Heart right ventricle (tissue), 16 donors: ENCODE data around the gene GSTO1. TPM values are rescaled to one million over a fixed set of nuclear protein-coding genes. Genes with fewer than 3 reads are reported as not detected.

Experiments
- ATAC-seq, 8 donors: fragments of 200-7000 bp; cut with Tn5 transposase; one replicate each; pipeline ENCODE4 v1.9.1; 2020; ENCODE audit warnings: mild to moderate bottlenecking in 8 of 8, moderate library complexity in 8 of 8, moderate number of reproducible peaks in 1 of 8
- DNase-seq, 2 donors: peaks; one replicate each; pipeline ENCODE4 v3.0.0-alpha.2; 2020
- H3K27ac ChIP-seq, 10 donors: fragments of 200-600 bp; sonication (generic) in 2 of 10; one replicate each; pipeline versions ENCODE4 v1.5.0 to v1.8.0; 2020 to 2022; ENCODE audit warnings: mild to moderate bottlenecking in 3 of 10
- H3K27me3 ChIP-seq, 7 donors: fragments of 200-600 bp; one replicate each; pipeline ENCODE4 v1.8.0; 2021 to 2022; ENCODE audit warnings: mild to moderate bottlenecking in 2 of 7
- H3K36me3 ChIP-seq, 9 donors: fragments of 200-600 bp; sonication (generic) in 1 of 9; one replicate each; pipeline versions ENCODE4 v1.5.0 to v1.8.0; 2020 to 2022; ENCODE audit warnings: mild to moderate bottlenecking in 2 of 9
- H3K4me1 ChIP-seq, 9 donors: fragments of 200-600 bp; sonication (generic) in 1 of 9; one replicate each; pipeline versions ENCODE4 v1.5.0 to v1.8.0; 2020 to 2022; ENCODE audit warnings: mild to moderate bottlenecking in 4 of 9
- H3K4me3 ChIP-seq, 10 donors: fragments of 200-600 bp; sonication (generic) in 2 of 10; one replicate each; pipeline versions ENCODE4 v1.5.0 to v1.8.0; 2020 to 2022; ENCODE audit warnings: mild to moderate bottlenecking in 7 of 10, moderate library complexity in 2 of 10
- H3K9me3 ChIP-seq, 11 donors: fragments of 200-600 bp in 10 of 11; sonication (generic) in 2 of 11; one replicate each; pipeline versions ENCODE4 v1.5.0 to v1.8.0; 2013 to 2022; ENCODE audit warnings: mild to moderate bottlenecking in 2 of 11, control low read depth in 1 of 11, moderate library complexity in 1 of 11
- CTCF ChIP-seq, 9 donors: fragments of 200-600 bp; sonication (generic) in 2 of 9; IDR thresholded peaks; one replicate each; pipeline versions ENCODE4 v1.5.0 to v1.8.0; 2021 to 2022; ENCODE audit warnings: antibody characterized with exemption in 9 of 9, mild to moderate bottlenecking in 5 of 9, moderate library complexity in 1 of 9
- WGBS, 2 donors: extraction: QIAGEN DNeasy Blood & Tissue Kit; methylation state at CpG; one replicate each; pipeline ENCODE4 v1.1.7; 2013; ENCODE audit warnings: inconsistent platforms in 1 of 2; 5-methylcytosine and 5-hydroxymethylcytosine counted together
- intact Hi-C, 10 donors: fragments of 100-400 bp; cut with DNase I; formaldehyde crosslinking; loops; one replicate each; pipeline versions ENCODE4 v1.11.1 to v1.14.2; 2022
- polyA plus RNA-seq, 2 donors: library from polyadenylated mRNA; stranded (reverse); fragments of 200-250 nt; gene quantifications; one replicate each; pipeline ENCODE4 v1.2.3, GENCODE V29; 2013
- total RNA-seq, 10 donors: library from RNA; stranded (reverse); fragmentation: NEBNext Ultra II Directional in 3 of 10; extraction: Animal tissue kit (Norgen Biotek cat#: 25700) in 3 of 10; gene quantifications; one replicate each; pipeline versions ENCODE4 v1.2.1 to v1.2.4, GENCODE V29; 2021 to 2023
- donor health status: Arrhythmogenic right ventricular cardiomyopathy.
- donor health status: ischemic (EF 13 %, LVEDD 7.1; RV severe dilation, severe dysfunction).
- donor health status: healthy with polysubstance abuse.
- donor health status: DM: no; HTN: yes; CAD: no.
- donor health status: DM: no; HTN: no; CAD: no.
- donor health status: ischemic (EF 25% LVEDD 6.9; RV normal size, moderate dysfunction).
- donor health status: ischemic (EF 25% LVEDD 5.7; RV mildly dilated, moderate dysfunction).
- donor health status: healthy.
- donor health status: DM: yes; HTN: yes; CAD: no.
- donor health status: Ischemic cardiomyopathy.
- donor health status: ischemic (EF 35%, LVEDD 5.7; RV mildly dilated, moderate dysfunction).
- donor health status: nonischemic (EF 11% LVEDD 7.7; RV severe dilation, severe dysfunction).
- donor health status: DM: yes; HTN: yes; CAD: no.
- donor health status: PGD.
- donor health status: ischemic (EF 29% LVEDD 5.4; RV normal size, mild dysfunction).
- donor health status: nonischemic (EF 23%, LVEDD 6.1; RV moderate dilation, normal function).

The GSTO1 gene
- total and polyA plus RNA-seq, 12 donors = 161 to 570 (median 226) TPM

- ATAC-seq = peak; percentile 49 to 82 (median 66)
- intact Hi-C loops = loop anchor here in 1 of 10 donors (5.0 kb wide), 1 partner anchor 388 kb away; no protein-coding TSS in a partner anchor
- no peaks in the 10 kb centered on the region for H3K36me3 ChIP-seq
- H3K27me3 ChIP-seq = peaks cover 0 to 25% (median 8%) of the 10 kb centered on the region in 7 donors
- no peak overlapping the region for H3K27ac ChIP-seq
- H3K4me1 ChIP-seq = peaks cover 0 to 8% (median 4%) of the 10 kb centered on the region in 9 donors
- 18 to 27% methylated on average over 42 of the region's 42 CpGs for WGBS, 2 donors
- DNase-seq = peak in 1 of 2 donors; percentile 27
- peak overlapping the region in 2 of 10 donors; percentile 12 to 14 for H3K4me3 ChIP-seq
- H3K9me3 ChIP-seq = no peaks in the 10 kb centered on the region
- peak; percentile 53 to 92 (median 75) for TF ChIP-seq CTCF (IDR thresholded peaks at IDR 0.05)
Measured at GRCh38 chr10:104274762-104275721, 20.4 kb downstream of the GSTO1 start.

- Histone ChIP-seq H3K27me3 (peaks cover 0 to 25% (median 8%) of the 10 kb centered on the region in 7 donors), H3K4me3 (no peak overlapping the region), H3K9me3 (no peaks in the 10 kb centered on the region), H3K4me1 (peaks cover 0 to 8% (median 4%) of the 10 kb centered on the region in 9 donors), H3K36me3 (no peaks in the 10 kb centered on the region), H3K27ac (no peak overlapping the region)
- ATAC-seq (no peak), DNase-seq (no peak)
- TF ChIP-seq CTCF (IDR thresholded peaks at IDR 0.05) = no peak
- intact Hi-C loops = no loop called here
- 60 to 61% methylated on average over 1 of the region's 1 CpG for whole genome bisulfite sequencing, 2 donors
Measured at GRCh38 chr10:104276192-104276591, 21.5 kb downstream of the GSTO1 start.

GRCh38 chr10:104277785-104278184 is 23.1 kb downstream of the GSTO1 start:
- Histone ChIP-seq H3K36me3 (no peaks in the 10 kb centered on the region), H3K4me1 (peaks cover 0 to 8% (median 4%) of the 10 kb centered on the region in 9 donors), H3K4me3 (no peak overlapping the region), H3K27me3 (peaks cover 0 to 25% (median 8%) of the 10 kb centered on the region in 7 donors), H3K9me3 (no peaks in the 10 kb centered on the region), H3K27ac (no peak overlapping the region)
- DNase-seq = no peak
- ATAC-seq = no peak
- no peak for TF ChIP-seq CTCF (IDR thresholded peaks at IDR 0.05)
- 70 to 73% methylated on average over 2 of the region's 2 CpGs for WGBS, 2 donors
- intact Hi-C loops = no loop called here

GRCh38 chr10:104279550-104280259 is 25.0 kb downstream of the GSTO1 start:
- H3K27ac ChIP-seq = no peak overlapping the region
- H3K4me3 ChIP-seq = no peak overlapping the region
- 95 to 98% methylated on average over 3 of the region's 3 CpGs for WGBS, 2 donors
- ATAC-seq (no peak), DNase-seq (no peak)
- peaks cover 0 to 22% (median 6%) of the 10 kb centered on the region in 7 donors for H3K27me3 ChIP-seq
- no peak for TF ChIP-seq CTCF (IDR thresholded peaks at IDR 0.05)
- no peaks in the 10 kb centered on the region for H3K36me3 ChIP-seq
- H3K4me1 ChIP-seq = peaks cover 0 to 4% (median 2%) of the 10 kb centered on the region in 9 donors
- intact Hi-C loops = loop anchor here in 1 of 10 donors (5.0 kb wide), 1 partner anchor 243 kb away; no protein-coding TSS in a partner anchor
- H3K9me3 ChIP-seq = no peaks in the 10 kb centered on the region
